Endothelial cell (in vitro differentiated cells): Measurements from ENCODE around the gene COL25A1. TPM values are rescaled to one million over a fixed set of nuclear protein-coding genes. Genes with fewer than 3 reads are reported as not detected.

Source experiments
- DNase-seq: peaks from one replicate; pipeline ENCODE4 v3.0.0; 2021; ENCODE audit warnings: low spot score
- H3K27ac Mint-ChIP-seq: one replicate; pipeline ENCODE4 v1.8.0; 2021; ENCODE audit warnings: mixed read lengths, inconsistent platforms; ENCODE audit not compliant: unreplicated experiment
- H3K27me3 Mint-ChIP-seq: one replicate; pipeline ENCODE4 v1.8.0; 2021; ENCODE audit warnings: mild to moderate bottlenecking, moderate library complexity, mixed read lengths, inconsistent platforms; ENCODE audit not compliant: unreplicated experiment
- H3K36me3 Mint-ChIP-seq: one replicate; pipeline ENCODE4 v1.8.0; 2021; ENCODE audit warnings: mild to moderate bottlenecking, low read depth, mixed read lengths, inconsistent platforms; ENCODE audit not compliant: unreplicated experiment
- H3K4me1 Mint-ChIP-seq: one replicate; pipeline ENCODE4 v1.8.0; 2021; ENCODE audit warnings: mild to moderate bottlenecking, mixed read lengths, inconsistent platforms; ENCODE audit not compliant: unreplicated experiment
- H3K4me3 Mint-ChIP-seq: one replicate; pipeline ENCODE4 v1.8.0; 2021; ENCODE audit warnings: mild to moderate bottlenecking, mixed read lengths, inconsistent platforms; ENCODE audit not compliant: unreplicated experiment
- H3K9me3 Mint-ChIP-seq: one replicate; pipeline ENCODE4 v1.8.0; 2021; ENCODE audit warnings: mixed read lengths, inconsistent platforms; ENCODE audit not compliant: unreplicated experiment
- CTCF ChIP-seq: fragments of 200-600 bp; sonication (generic); IDR thresholded peaks from one replicate; pipeline ENCODE4 v1.5.0; 2021; ENCODE audit warnings: antibody characterized with exemption; ENCODE audit not compliant: unreplicated experiment
- total RNA-seq: library from RNA; stranded (reverse); fragmentation: NEBNext Ultra II Directional; extraction: Animal tissue kit (Norgen Biotek cat#: 25700); gene quantifications from one replicate; pipeline ENCODE4 v1.2.1, GENCODE V29; 2021; ENCODE audit not compliant: unreplicated experiment

COL25A1 gene
- total RNA-seq, 1 donor from 2014 or later: 22.7 TPM

GRCh38 chr4:108972613-108973283 lies 329.7 kb downstream of the COL25A1 start:
- DNase-seq: no peak
- H3K36me3 Mint-ChIP-seq: no peaks in the 10 kb centered on the region
- no peak overlapping the region for H3K4me3 Mint-ChIP-seq
- no peaks in the 10 kb centered on the region for H3K4me1 Mint-ChIP-seq
- H3K27ac Mint-ChIP-seq: no peak overlapping the region
- TF ChIP-seq CTCF: no peak
- H3K27me3 Mint-ChIP-seq: peaks cover 3% of the 10 kb centered on the region
- H3K9me3 Mint-ChIP-seq: no peaks in the 10 kb centered on the region

DNA sequence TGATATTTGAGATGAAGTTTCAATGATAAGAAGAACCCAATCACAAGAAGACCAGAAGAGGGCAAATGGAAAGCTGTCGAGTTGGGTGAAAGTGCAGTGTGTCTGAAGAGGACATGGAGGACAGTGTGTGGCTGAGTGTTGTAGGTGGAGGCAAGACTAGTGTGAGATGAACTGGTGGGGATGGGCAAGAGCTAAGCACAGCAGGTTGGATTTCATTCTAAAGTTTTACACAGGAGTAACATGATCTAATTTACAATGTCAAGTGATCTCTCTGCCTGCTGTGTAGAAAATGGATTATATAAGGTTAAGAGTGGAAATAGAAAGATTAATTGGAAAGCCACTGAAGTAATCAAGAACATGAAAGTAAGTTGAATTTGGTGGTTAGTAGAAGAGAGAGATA lies 331.0 kb downstream of the COL25A1 start:
- H3K4me3 Mint-ChIP-seq: no peak overlapping the region
- H3K27ac Mint-ChIP-seq: no peak overlapping the region
- H3K27me3 Mint-ChIP-seq: peaks cover 3% of the 10 kb centered on the region
- no peak for TF ChIP-seq CTCF
- H3K36me3 Mint-ChIP-seq: no peaks in the 10 kb centered on the region
- no peaks in the 10 kb centered on the region for H3K4me1 Mint-ChIP-seq
- no peaks in the 10 kb centered on the region for H3K9me3 Mint-ChIP-seq
- DNase-seq: no peak

DNA sequence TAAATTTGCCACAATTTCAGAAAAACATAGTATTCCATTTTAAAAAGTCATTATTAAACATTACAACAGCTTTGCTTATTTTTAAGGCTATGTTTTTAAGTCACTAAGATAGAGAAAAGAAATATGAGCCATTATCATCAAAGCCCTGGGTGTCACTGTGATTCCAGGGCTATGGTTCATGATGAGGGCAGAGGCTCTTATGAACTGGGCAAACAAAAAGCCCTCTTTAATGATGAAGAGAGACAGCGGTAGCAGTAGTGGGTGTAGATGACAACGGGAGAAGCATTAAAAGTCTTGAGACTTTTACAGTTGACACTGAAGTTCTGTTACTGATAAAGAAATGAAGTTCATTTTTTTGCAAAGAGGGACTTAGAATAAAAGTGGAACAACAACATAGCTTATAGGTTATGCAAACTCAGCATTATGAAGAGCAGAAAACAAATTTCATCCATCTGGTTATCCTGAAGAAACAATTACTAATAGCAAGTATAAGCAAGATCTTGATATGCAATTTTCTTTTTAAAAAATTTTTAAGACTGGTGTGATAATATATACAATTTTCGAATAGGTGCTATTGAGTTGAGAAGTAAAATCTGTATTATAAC lies 336.9 kb downstream of the COL25A1 start:
- H3K4me1 Mint-ChIP-seq: peaks cover 7% of the 10 kb centered on the region
- no peak overlapping the region for H3K27ac Mint-ChIP-seq
- H3K36me3 Mint-ChIP-seq: no peaks in the 10 kb centered on the region
- no peaks in the 10 kb centered on the region for H3K9me3 Mint-ChIP-seq
- DNase-seq: no peak
- TF ChIP-seq CTCF: no peak
- no peak overlapping the region for H3K4me3 Mint-ChIP-seq
- peaks cover 3% of the 10 kb centered on the region for H3K27me3 Mint-ChIP-seq

- no peak overlapping the region for H3K4me3 Mint-ChIP-seq
- TF ChIP-seq CTCF: no peak
- H3K36me3 Mint-ChIP-seq: no peaks in the 10 kb centered on the region
- DNase-seq: no peak
- H3K4me1 Mint-ChIP-seq: peaks cover 7% of the 10 kb centered on the region
- no peaks in the 10 kb centered on the region for H3K9me3 Mint-ChIP-seq
- H3K27me3 Mint-ChIP-seq: peaks cover 3% of the 10 kb centered on the region
- no peak overlapping the region for H3K27ac Mint-ChIP-seq
Observed at GRCh38 chr4:108965016-108965415, 337.4 kb downstream of the COL25A1 start.

DNA sequence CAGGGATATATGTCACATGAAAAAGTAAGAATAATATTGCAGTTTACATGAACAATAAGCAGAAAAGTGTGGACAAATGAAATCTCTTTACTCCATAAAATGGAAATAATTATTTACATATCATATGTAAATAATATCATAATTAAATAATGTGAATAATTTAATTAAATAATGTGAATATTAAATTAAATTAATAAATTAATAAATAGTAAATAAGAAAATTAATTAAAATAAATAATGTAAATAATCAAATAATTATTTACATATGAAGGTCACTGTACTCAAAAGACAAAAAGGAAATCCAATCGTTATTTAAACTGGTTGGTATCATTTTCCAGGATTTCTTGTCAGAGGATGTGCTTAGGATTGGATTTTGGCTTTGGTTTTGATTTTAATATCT lies 338.5 kb downstream of the COL25A1 start:
- Mint-ChIP-seq H3K27ac (no peak overlapping the region), H3K4me3 (no peak overlapping the region), H3K27me3 (peaks cover 1% of the 10 kb centered on the region), H3K4me1 (peaks cover 9% of the 10 kb centered on the region), H3K9me3 (no peaks in the 10 kb centered on the region), H3K36me3 (no peaks in the 10 kb centered on the region)
- no peak for DNase-seq
- TF ChIP-seq CTCF: no peak
